RWPE1 (cell line): Measurements from ENCODE around the gene C1orf35.

Source experiments
- CTCF ChIA-PET: fragments of 350-600 bp; sonication (Branson Sonifier 250); formaldehyde crosslinking; extraction: SDS; loops from one replicate; lab custom pipeline; 2021; lab: Yijun Ruan, JAX
- POLR2A ChIA-PET: fragments of 400-600 bp; formaldehyde crosslinking; extraction: SDS; loops from one replicate; lab custom pipeline; 2020; ENCODE audit warnings: antibody characterized with exemption; ENCODE audit not compliant: low non-redundant PET; lab: Yijun Ruan, JAX
- DNase-seq: peaks from one replicate; pipeline ENCODE4 v3.0.0; 2012; ENCODE audit warnings: low spot score
- H3K27ac ChIP-seq: fragments of 450-650 bp; 2 replicates; pipeline ENCODE4 v1.5.1; 2017
- TF ChIP-seq, protein P1 (sequence below): fragments of 450-650 bp; conservative IDR thresholded peaks from 2 replicates; pipeline ENCODE4 v1.5.1; 2017; ENCODE audit warnings: low read depth, mild to moderate bottlenecking

The C1orf35 gene

DNA sequence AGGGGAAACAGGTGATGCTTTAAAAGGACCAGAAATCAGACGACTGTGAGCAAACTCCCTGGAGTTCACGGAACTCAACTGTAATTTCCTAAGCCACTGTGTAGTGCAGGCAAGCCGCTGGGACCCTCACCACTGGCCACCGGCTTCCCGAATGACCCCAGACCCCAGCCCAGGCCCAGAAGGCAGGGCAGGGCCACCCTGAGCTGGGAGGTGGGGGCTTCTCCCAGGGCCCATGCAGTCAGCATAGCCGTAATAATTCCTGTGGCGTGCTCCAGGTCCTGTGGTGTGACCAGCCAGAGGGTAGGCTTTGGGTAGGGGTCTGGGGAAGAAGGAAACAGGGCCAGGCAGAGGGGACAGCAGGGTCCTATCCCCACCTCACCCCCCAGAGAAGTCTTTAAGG lies 24.1 kb downstream of the C1orf35 start:
- no peak overlapping the region for H3K27ac ChIP-seq
- ChIA-PET POLR2A (no interaction called here), CTCF (no interaction called here)
- DNase-seq = no peak
- TF ChIP-seq, protein P1, sequence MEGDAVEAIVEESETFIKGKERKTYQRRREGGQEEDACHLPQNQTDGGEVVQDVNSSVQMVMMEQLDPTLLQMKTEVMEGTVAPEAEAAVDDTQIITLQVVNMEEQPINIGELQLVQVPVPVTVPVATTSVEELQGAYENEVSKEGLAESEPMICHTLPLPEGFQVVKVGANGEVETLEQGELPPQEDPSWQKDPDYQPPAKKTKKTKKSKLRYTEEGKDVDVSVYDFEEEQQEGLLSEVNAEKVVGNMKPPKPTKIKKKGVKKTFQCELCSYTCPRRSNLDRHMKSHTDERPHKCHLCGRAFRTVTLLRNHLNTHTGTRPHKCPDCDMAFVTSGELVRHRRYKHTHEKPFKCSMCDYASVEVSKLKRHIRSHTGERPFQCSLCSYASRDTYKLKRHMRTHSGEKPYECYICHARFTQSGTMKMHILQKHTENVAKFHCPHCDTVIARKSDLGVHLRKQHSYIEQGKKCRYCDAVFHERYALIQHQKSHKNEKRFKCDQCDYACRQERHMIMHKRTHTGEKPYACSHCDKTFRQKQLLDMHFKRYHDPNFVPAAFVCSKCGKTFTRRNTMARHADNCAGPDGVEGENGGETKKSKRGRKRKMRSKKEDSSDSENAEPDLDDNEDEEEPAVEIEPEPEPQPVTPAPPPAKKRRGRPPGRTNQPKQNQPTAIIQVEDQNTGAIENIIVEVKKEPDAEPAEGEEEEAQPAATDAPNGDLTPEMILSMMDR = no peak

GRCh38 chr1:228077565-228078330 lies 25.4 kb downstream of the C1orf35 start:
- TF ChIP-seq, protein P1 = no peak

DNA sequence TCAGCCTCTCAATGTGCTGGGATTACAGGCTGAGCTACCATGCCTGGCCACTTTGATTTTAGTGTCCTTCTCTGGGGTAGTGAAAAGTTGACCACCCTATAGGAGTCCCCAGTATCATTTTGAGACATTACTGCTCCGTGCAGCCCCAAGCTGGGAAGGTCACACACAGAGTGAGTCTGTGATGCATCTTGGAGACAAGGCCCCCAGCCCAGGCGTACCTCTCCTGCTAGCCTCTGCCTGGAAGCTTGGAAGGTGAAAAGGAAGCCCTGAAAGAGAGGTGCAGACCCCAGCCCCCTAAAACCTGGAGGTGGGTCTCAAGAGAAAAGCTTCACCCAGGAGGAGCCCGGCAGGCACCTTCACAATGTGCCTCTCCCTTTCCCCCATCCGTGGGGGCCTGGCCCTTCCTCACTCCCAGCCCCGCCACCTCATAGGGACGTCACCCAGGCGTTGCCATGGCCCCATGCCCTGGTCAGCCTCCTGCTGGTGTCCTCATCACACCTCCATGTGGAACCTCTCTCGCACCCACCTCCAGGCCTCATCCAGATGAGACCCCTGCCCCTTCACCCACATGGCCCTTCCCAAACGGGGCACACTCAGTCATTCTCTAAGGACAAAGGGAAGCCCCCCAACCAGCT lies 26.2 kb downstream of the C1orf35 start:
- H3K27ac ChIP-seq = 0 out of 2 replicates have a peak overlapping the region, but pooled peaks have one; percentile 15
- ChIA-PET CTCF (interaction anchor here (0.6 to 1.8 kb wide), 5 partner anchors 54 to 277 kb away, joined by 3 to 12 read pairs (median 3); no protein-coding TSS in a partner anchor), POLR2A (no interaction called here)
- TF ChIP-seq, protein P1 = no peak
- DNase-seq = no peak

More at GRCh38 chr1:228077565-228078330, 25.4 kb downstream of the C1orf35 start:
- POLR2A ChIA-PET = no interaction called here
- CTCF ChIA-PET = interaction anchor here (0.6 to 1.8 kb wide), 2 partner anchors 53 to 78 kb away, joined by 3 to 12 read pairs; no protein-coding TSS in a partner anchor
- DNase-seq = no peak
- H3K27ac ChIP-seq = peak overlapping the region; percentile 15; the same call in 1 of the 2 replicates

GRCh38 chr1:228075801-228076271 lies 27.3 kb downstream of the C1orf35 start:
- ChIA-PET POLR2A (interaction anchor here (0.5 kb wide), 1 partner anchor 105 kb away, joined by 4 read pairs; no protein-coding TSS in a partner anchor), CTCF (interaction anchor here (1.0 to 1.8 kb wide), 2 partner anchors 71 to 76 kb away, joined by 3 to 12 read pairs; no protein-coding TSS in a partner anchor)
- no peak overlapping the region for H3K27ac ChIP-seq
- no peak for DNase-seq
- TF ChIP-seq, protein P1 = no peak

DNA sequence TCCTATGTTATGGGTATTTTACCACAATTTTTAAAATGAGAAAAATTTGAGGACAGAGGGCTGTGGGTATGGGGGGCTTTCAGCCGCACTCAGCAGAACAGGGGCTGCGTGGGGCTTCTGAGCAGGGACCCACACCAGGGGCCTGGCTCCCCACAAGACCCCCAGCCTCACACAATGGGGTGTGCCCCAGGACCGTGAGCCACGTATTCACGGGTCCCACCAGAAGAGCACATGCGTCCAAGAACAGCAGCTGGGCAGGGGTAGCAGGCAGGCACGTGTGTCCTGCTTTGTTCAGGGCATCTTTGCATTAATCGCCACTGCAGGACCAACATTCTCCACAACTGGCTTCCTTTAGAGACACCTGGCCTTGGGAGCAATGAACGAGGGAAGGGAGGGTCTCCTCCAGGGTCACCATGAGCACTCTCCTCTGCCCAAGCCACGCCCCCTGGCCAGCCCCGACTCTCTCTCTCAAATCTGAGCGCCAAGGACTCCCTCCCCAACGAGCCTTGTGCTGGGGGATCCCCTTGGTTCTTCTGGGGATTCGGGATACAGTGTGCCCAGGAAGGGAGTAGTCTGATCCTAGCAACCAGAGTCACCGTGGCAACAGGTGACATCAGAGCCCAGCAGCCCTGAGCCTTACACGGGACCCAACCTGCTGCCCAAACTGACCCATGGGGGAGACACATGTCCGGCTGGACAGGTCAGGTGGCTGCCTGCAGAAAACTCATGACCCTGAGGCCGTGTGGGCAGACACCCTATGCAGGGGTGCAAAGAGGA lies 28.0 kb downstream of the C1orf35 start:
- DNase-seq = no peak
- ChIA-PET CTCF (interaction anchor here (0.7 to 2.0 kb wide), 3 partner anchors 63 to 76 kb away, joined by 3 to 10 read pairs (median 5); no protein-coding TSS in a partner anchor), POLR2A (interaction anchor here (0.5 to 0.6 kb wide), 2 partner anchors 105 to 341 kb away, joined by 4 to 6 read pairs; no protein-coding TSS in a partner anchor)
- H3K27ac ChIP-seq = no peak overlapping the region
- TF ChIP-seq, protein P1 = no peak
